Measurements from ENCODE around the gene MAZ.
"Not testable (repeated sequence)": the region's sequence is repeated elsewhere in the genome, so short reads cannot be mapped to it uniquely, and the experiment has no call there.

The MAZ gene

GRCh38 chr16:29784901-29785500, 21.3 kb upstream of the MAZ start:
- DNase-seq, result peak; percentile 83

DNA sequence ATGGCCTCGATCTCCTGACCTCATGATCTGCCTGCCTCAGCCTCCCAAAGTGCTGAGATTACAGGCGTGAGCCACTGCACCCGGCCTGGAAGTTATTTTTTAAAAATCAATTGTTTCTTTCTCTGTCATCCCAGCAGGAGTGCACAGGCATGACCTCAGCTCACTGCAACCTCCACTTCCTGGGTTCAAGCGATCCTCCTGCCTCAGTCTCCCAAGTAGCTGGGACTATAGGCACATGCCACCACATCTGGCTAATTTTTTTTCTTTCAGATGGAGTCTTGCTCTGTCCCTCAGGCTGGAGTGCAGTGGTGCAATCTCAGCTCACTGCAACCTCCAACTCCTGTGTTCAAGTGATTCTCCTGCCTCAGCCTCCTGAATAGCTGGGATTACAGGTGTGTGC, 19.2 kb upstream of the MAZ start:
- not testable (repeated sequence) for DNase-seq

GRCh38 chr16:29789775-29790182, 16.6 kb upstream of the MAZ start:
- DNase-seq, result no peak

DNA sequence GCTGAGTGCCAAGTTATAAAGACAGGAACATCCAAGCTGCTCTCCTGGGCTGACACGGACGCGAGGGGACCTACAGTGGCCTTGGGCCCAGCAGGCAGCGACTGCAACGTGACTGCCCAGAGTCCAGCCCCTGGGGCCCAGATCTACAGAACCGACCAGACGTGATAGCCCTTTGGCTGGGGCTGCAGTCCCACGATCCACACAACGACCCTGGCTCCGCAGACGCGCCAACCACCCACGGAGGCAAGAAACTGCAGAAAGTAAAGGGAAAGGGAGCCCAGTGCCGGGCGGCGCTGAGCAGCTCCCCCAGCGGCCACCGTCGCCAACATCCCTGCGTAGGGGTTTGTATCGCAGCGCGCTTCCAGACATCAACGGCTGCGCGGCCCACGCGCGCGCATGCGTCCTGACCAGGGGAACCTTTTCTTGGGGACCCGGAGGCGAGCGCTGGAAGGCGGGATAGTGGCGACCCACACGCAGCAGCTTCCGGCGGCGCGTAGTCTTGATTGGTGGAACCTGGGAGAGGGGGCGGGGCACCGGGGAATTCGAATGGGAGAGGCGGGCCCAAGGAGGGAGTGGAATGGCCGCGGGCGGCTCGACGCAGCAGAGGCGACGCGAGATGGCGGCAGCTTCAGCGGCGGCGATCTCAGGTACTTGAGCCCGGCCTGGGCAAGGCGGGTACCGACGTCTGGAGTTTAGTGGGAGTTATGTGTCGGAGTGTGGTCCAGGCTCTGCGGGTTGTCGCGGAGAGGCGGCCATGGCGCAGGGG, 16.0 kb upstream of the MAZ start, which contains the start of gene KIF22:
Gene KIF22, plus strand, starts transcription at position 569 of the 766 bp plus-strand sequence. Its CDS starts 9 bp downstream, at position 578.
- peak; percentile 100 for DNase-seq

DNA sequence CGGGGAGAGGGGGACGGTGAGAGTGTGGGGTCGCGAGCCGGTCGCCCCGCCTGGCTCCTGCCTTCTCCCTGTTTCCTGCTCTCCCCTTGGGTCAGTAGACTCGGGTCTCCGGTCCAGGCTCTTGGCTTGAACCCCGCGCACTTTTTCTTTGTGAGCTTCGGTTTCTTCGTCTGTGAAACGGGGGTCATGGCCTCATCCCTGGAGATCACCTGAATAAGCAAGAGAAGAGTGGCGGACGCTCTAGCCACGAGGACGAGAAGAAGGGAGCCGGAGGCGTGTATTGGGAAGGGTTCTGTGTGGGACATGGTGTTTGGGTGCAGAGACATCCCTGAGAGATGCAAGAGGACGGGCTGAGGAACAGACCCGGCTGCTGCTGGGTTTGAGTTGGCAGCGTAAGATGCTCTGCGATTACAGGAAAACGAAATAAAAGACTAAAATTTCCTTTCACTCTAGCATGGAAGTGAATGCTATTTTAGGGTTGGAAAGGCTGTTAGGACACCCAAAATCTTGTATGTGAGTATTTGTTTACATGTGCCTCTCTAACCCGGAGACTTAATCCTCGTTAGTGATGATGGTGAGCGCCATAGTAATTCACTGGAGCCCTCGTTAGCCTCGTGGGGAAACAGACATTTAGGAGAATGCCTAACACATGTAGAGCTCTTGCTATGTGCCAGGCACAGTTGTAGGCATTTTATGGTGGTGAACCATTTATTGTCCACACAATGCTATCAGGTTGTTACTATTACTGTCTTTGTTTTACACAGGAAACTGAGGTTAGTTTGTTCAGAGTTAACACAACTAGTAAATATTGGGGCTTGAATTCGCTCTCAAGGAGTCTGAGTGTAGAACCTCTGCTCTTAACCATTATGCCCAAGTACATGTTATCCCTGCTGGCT, 15.1 kb upstream of the MAZ start:
- no peak for DNase-seq

GRCh38 chr16:29791845-29792807, 14.2 kb upstream of the MAZ start:
- DNase-seq, result no peak

DNA sequence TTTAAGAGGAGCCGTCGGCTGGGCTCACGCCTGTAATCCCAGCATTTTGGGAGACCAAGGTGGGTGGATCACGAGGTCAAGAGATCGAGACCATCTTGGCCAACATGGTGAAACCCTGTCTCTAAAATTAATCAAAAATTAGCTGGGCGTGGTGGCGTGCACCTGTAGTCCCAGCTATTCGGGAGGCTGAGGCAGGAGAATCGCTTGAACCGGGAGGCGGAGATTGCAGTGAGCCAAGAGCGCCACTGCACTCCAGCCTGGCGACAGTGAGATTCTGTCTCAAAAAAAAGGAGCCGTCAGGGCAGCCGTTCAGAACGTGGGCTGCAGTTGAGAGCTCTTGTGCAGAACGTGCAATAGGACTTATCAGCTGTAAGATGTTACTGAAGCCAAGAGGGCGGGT, 13.2 kb upstream of the MAZ start:
- DNase-seq, result not testable (repeated sequence)

DNA sequence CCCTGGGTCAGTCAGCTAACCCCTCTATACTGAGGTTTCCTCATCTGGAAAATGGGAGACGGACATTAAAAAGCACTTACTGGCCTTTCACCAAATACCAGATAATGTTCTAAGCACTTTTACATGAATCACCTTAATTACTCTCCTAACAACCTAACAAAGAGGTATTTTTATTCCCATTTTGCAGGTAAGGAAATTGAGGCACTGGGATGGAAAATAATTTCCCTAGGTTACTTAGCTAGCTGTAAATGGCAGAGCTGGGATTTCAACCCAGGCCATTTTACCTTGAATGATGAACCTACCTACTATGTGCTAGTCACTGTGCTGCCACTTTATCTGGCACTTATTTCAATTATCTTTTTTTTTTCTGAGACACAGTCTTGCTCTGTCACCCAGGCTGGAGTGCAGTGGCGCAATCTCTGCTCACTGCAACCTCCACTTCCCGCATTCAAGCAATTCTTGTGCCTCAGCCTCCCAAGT, 12.1 kb upstream of the MAZ start:
- DNase-seq, result no peak

DNA sequence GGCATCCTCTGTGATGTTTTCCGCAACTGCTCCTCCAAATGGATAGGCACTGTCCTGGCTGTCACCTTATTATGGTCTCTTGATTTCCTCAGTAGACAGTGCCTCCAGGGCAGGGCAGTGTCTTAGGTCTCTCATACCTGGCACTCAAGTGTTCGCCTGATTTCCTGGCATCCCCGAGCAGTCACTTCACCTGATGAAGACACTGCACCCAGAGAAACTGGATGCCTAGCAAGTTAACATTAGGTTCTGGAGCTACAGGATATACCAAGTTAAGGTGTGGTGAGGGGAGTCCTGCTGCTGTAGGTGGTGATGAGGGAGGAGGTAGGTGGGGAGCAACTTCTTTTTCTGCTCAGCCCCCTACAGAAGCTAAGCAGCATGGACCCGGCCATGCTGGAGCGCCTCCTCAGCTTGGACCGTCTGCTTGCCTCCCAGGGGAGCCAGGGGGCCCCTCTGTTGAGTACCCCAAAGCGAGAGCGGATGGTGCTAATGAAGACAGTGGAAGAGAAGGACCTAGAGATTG, 3.9 kb upstream of the MAZ start:
- DNase-seq, result no peak

GRCh38 chr16:29804020-29804419, 2.3 kb upstream of the MAZ start:
- DNase-seq, result no peak

GRCh38 chr16:29804455-29805231, 1.7 kb upstream of the MAZ start:
- no peak for DNase-seq

DNA sequence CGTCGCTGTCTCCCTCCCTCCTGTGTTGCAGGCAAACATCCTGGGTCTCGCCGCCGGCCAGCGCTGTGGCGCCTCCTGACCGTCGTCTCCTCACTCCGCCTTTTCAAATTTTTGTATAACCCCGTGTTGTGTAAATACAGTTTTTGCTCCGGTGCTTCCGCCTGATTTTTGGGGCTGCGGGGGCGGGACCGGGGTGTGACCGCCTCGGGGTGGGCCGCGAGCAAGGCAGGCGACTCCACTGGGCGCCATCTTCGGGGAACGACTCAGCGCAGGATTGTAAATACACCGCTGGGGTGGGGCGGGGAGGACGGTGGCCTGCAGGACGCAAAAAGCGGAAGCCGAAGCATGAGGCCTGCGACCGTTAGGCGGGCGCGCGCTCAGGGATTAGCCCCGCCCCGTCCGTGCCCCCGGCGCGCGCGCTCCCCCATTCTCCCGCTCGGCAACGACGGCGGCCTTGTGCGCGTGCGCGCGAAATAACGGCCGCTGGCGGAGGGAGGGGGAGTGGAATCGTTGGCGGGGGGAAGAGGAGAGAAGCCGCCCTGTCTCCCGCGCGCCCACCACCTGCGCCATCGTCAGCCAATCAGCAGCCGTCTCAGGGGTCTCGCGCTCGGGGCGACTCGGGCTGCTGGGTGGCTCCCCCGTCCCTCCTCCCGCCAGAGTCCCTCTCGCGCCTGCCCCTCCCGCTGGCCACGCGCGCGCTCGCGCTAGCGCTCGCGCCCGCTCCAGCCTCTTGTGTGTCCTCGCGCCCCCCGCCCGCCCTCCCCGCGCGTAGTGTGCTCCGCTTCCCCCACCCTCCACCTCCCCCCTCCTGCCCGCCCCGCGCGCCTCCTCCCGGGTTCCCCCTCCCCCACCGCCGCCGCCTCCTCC, 864 bp upstream of the MAZ start:
- peak; percentile 97 for DNase-seq

GRCh38 chr16:29806641-29807425, 504 bp downstream of the MAZ start:
- peak; percentile 67 for DNase-seq

DNA sequence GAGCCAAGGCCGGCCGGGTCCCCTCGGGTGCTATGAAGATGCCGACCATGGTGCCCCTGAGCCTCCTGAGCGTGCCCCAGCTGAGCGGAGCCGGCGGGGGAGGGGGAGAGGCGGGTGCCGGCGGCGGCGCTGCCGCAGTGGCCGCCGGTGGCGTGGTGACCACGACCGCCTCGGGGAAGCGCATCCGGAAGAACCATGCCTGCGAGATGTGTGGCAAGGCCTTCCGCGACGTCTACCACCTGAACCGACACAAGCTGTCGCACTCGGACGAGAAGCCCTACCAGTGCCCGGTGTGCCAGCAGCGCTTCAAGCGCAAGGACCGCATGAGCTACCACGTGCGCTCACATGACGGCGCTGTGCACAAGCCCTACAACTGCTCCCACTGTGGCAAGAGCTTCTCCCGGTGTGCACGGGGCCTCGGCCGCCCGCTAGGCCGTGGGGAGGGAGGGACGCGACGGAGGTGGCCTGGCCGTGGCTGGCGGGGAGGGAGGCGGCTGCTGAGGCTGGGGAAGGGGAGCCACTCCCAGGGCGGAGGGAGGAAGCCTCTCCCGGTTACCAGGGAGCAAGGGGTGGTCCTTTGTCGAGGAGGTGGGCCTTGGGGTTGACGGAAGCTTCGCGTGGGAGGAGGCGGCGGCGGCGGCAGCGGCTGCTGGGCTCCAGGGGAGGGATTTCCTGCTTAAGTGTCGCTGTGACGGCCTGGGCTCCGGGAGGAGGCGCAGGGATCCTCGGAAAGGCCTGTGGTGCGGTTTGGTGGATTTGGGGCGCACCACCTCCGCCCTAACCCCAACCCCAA, 1.3 kb downstream of the MAZ start:
- DNase-seq, result peak; percentile 77

DNA sequence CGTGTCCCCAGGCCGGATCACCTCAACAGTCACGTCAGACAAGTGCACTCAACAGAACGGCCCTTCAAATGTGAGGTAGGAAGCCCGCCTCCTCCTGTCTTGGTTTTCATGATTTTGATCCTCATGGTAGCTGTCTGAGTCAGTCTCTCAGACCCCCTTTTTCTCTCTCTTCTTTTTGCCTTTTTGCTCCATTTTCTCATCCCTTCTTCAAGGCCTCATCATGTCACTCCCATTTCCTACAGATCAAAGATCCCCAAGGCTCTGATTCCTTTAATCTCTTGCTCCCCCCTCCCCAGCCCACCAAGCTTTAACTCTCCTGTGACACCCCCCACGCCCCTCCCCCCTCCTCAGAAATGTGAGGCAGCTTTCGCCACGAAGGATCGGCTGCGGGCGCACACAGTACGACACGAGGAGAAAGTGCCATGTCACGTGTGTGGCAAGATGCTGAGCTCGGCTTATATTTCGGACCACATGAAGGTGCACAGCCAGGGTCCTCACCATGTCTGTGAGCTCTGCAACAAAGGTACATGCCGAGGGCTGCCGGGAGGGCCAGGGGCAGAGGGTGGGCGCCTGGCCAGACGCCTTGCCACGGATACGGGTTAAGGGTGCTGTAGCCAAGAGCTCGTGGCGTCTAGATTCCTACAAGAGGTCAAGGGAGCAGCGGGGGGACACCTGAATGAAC, 2.0 kb downstream of the MAZ start:
- no peak for DNase-seq

- no peak for DNase-seq
These were observed 2.9 kb downstream of the MAZ start for GRCh38 chr16:29809031-29809747.

Measured in activated CD4-positive, CD25-positive, alpha-beta regulatory T cell treated with anti-CD3 and anti-CD28 coated beads, Interleukin-2, amount 50 U/mL, for 72 hours (primary cell).